ENCODE data around the gene SYDE2. TPM values are rescaled to one million over a fixed set of nuclear protein-coding genes. Genes with fewer than 3 reads are reported as not detected.

The SYDE2 gene
- total RNA-seq, 3 donors from 2014 or later (not counting 1 experiment from before 2014, with no cell fraction given): 0.11 to 0.35 TPM; not detected in 1

DNA sequence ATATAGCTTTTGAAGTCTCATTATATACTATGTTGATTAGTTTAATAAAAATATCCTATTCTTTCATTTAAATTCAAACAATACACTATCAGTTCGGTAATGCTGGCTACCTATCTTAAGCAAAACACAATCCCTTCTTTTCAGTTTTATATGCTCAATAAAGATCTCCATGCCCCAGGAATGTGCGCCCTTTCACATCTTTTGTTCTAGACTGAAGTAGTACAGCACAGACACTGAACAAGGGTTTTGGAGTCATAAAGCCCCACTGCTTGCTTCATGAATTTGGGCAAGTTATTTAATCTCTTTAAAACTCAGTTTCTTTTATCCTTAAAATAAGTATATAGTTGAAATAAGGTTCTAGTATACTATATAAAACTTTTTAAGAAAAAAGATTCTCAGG, 22.4 kb downstream of the SYDE2 start:
- Mint-ChIP-seq H3K36me3 (no peaks in the 10 kb centered on the region), H3K4me1 (peaks cover 0 to 4% of the 10 kb centered on the region in 2 donors), H3K4me3 (no peak overlapping the region), H3K27ac (no peak overlapping the region), H3K9me3 (no peaks in the 10 kb centered on the region), H3K27me3 (ENCODE audit: low read depth in 2 of 2) (peaks cover 10 to 18% of the 10 kb centered on the region in 2 donors)
- Histone ChIP-seq H3K4me1 (ENCODE audit: control insufficient read depth, insufficient read depth, low read length) (no peaks in the 10 kb centered on the region), H3K36me3 (ENCODE audit: control insufficient read depth, insufficient read depth, low read length) (no peaks in the 10 kb centered on the region), H3K27ac (ENCODE audit: low read length) (no peak overlapping the region), H3K27me3 (ENCODE audit: control insufficient read depth, insufficient read depth, low read length) (no peaks in the 10 kb centered on the region), H3K9me3 (ENCODE audit: control insufficient read depth, insufficient read depth, low read length) (no peaks in the 10 kb centered on the region), H3K4me3 (ENCODE audit: low read length) (no peak overlapping the region)
- TF ChIP-seq, protein P1, sequence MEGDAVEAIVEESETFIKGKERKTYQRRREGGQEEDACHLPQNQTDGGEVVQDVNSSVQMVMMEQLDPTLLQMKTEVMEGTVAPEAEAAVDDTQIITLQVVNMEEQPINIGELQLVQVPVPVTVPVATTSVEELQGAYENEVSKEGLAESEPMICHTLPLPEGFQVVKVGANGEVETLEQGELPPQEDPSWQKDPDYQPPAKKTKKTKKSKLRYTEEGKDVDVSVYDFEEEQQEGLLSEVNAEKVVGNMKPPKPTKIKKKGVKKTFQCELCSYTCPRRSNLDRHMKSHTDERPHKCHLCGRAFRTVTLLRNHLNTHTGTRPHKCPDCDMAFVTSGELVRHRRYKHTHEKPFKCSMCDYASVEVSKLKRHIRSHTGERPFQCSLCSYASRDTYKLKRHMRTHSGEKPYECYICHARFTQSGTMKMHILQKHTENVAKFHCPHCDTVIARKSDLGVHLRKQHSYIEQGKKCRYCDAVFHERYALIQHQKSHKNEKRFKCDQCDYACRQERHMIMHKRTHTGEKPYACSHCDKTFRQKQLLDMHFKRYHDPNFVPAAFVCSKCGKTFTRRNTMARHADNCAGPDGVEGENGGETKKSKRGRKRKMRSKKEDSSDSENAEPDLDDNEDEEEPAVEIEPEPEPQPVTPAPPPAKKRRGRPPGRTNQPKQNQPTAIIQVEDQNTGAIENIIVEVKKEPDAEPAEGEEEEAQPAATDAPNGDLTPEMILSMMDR (IDR thresholded peaks at IDR 0.05): no peak
- no peak for ATAC-seq
- no peak for DNase-seq
- WGBS (ENCODE audit: insufficient coverage): 76% methylated on average over 2 of the region's 2 CpGs
- intact Hi-C loops (cut with micrococcal nuclease): no loop called here

DNA sequence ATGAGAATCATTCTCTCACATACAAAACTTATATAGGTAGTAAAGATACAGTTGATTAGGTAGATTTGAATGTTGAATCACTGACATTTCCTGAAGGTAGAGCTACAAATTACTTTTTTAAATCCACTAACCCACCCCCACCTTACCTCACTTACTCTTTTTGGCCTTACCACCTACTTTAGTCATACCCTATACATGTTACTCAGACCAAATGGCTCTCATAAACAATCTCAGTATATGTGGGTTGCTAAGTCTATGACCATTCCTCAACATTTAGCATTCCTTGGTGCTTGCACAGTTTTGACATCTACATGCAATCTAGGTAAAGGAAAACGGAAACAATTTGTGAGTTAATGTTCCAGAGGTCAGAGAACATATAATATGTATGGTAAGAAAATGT, 26.3 kb downstream of the SYDE2 start:
- DNase-seq (no peak), ATAC-seq (no peak)
- no peaks in the 10 kb centered on the region for H3K9me3 ChIP-seq (ENCODE audit: control insufficient read depth, insufficient read depth, low read length)
- Mint-ChIP-seq H3K4me3 (no peak overlapping the region), H3K27ac (no peak overlapping the region), H3K9me3 (no peaks in the 10 kb centered on the region), H3K27me3 (ENCODE audit: low read depth in 2 of 2) (peaks cover 31 to 46% of the 10 kb centered on the region in 2 donors), H3K4me1 (peaks cover 0 to 2% of the 10 kb centered on the region in 2 donors), H3K36me3 (no peaks in the 10 kb centered on the region)
- WGBS (ENCODE audit: insufficient coverage): no CpG with 5 or more reads among the region's 1 CpG
- no peaks in the 10 kb centered on the region for H3K27me3 ChIP-seq (ENCODE audit: control insufficient read depth, insufficient read depth, low read length)
- TF ChIP-seq, protein P1 (IDR thresholded peaks at IDR 0.05): no peak
- no peaks in the 10 kb centered on the region for H3K36me3 ChIP-seq (ENCODE audit: control insufficient read depth, insufficient read depth, low read length)
- intact Hi-C loops (cut with micrococcal nuclease): no loop called here
- H3K4me1 ChIP-seq (ENCODE audit: control insufficient read depth, insufficient read depth, low read length): no peaks in the 10 kb centered on the region
- no peak overlapping the region for H3K27ac ChIP-seq (ENCODE audit: low read length)
- H3K4me3 ChIP-seq (ENCODE audit: low read length): no peak overlapping the region

DNA sequence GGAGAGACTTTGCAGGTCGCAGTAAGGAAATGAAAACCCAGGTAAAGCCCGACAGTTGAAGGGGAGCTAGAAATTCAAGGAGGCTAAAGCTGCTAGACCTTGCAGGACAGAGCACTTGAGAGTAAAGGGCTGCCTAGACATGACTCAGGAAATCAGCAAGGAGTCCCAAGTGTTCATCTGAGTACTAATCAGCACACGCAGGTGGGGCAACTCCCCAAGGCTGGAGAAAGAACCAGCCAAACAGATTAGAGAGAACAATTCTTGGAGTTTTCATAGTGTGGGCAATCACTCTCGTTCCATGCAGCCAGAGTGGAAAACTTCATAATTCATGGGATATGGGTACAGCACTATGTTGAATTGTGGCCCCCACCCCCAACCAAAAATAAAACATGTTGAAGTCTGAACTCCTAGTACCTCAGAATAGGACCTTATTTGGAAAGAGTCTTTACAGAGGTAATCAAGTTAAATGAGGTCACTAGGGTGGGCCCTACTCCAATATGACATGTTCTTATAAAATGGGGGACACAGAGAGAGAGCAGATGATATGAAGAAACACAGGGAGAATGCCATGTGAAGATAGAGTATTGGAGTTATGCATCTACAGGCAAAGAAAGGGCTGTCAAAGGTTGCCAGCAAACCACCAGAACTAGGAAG, 28.0 kb downstream of the SYDE2 start:
- peaks cover 31 to 43% of the 10 kb centered on the region in 2 donors for H3K27me3 Mint-ChIP-seq (ENCODE audit: low read depth in 2 of 2)
- TF ChIP-seq, protein P1 (IDR thresholded peaks at IDR 0.05): no peak
- 83% methylated on average over 4 of the region's 4 CpGs for WGBS (ENCODE audit: insufficient coverage)
- H3K9me3 Mint-ChIP-seq: no peaks in the 10 kb centered on the region
- Histone ChIP-seq H3K4me1 (ENCODE audit: control insufficient read depth, insufficient read depth, low read length) (no peaks in the 10 kb centered on the region), H3K36me3 (ENCODE audit: control insufficient read depth, insufficient read depth, low read length) (no peaks in the 10 kb centered on the region), H3K9me3 (ENCODE audit: control insufficient read depth, insufficient read depth, low read length) (no peaks in the 10 kb centered on the region), H3K4me3 (ENCODE audit: low read length) (no peak overlapping the region), H3K27me3 (ENCODE audit: control insufficient read depth, insufficient read depth, low read length) (no peaks in the 10 kb centered on the region), H3K27ac (ENCODE audit: low read length) (no peak overlapping the region)
- intact Hi-C loops (cut with micrococcal nuclease): no loop called here
- DNase-seq (no peak), ATAC-seq (no peak)
- H3K36me3 Mint-ChIP-seq: no peaks in the 10 kb centered on the region
- H3K4me3 Mint-ChIP-seq: no peak overlapping the region
- H3K4me1 Mint-ChIP-seq: no peaks in the 10 kb centered on the region
- no peak overlapping the region for H3K27ac Mint-ChIP-seq

DNA sequence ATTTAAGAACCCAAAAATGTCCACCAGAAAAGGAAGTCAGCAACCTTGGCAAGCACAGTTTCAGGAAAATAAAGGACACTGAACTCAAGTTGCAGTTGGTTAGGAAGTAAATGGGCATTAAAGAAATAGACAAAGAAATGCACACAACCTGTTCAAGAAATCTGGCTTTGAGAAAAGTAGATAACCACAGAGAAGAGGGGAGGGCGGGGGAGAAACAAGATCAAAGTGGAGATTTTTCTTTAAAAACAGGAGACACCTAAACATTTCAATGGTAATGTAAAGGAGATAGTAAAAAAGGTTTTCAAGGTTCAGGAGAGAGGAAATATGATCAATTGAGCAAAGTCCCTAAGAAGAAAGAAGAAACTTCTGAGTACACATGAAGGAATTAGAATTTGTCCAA, 29.1 kb downstream of the SYDE2 start:
- Histone ChIP-seq H3K27ac (ENCODE audit: low read length) (no peak overlapping the region), H3K9me3 (ENCODE audit: control insufficient read depth, insufficient read depth, low read length) (no peaks in the 10 kb centered on the region), H3K4me3 (ENCODE audit: low read length) (no peak overlapping the region), H3K36me3 (ENCODE audit: control insufficient read depth, insufficient read depth, low read length) (no peaks in the 10 kb centered on the region), H3K27me3 (ENCODE audit: control insufficient read depth, insufficient read depth, low read length) (no peaks in the 10 kb centered on the region), H3K4me1 (ENCODE audit: control insufficient read depth, insufficient read depth, low read length) (no peaks in the 10 kb centered on the region)
- ATAC-seq (no peak), DNase-seq (peak in 1 of 2 donors; percentile 15)
- intact Hi-C loops (cut with micrococcal nuclease): no loop called here
- H3K4me3 Mint-ChIP-seq: no peak overlapping the region
- WGBS (ENCODE audit: insufficient coverage): 64% methylated on average over 1 of the region's 1 CpG
- H3K9me3 Mint-ChIP-seq: no peaks in the 10 kb centered on the region
- peaks cover 29 to 34% of the 10 kb centered on the region in 2 donors for H3K27me3 Mint-ChIP-seq (ENCODE audit: low read depth in 2 of 2)
- no peak overlapping the region for H3K27ac Mint-ChIP-seq
- H3K4me1 Mint-ChIP-seq: no peaks in the 10 kb centered on the region
- no peaks in the 10 kb centered on the region for H3K36me3 Mint-ChIP-seq
- TF ChIP-seq, protein P1 (IDR thresholded peaks at IDR 0.05): no peak
